NCI-H69 (cell line): ENCODE measurements around the gene KIF12.

Source experiments
- DNase-seq: peaks from one replicate; lab custom pipeline; 2025; lab: John Stamatoyannopoulos, UW

The KIF12 gene

GRCh38 chr9:114123031-114123977, 24.2 kb upstream of the KIF12 start:
- DNase-seq = no peak

- no peak for DNase-seq
Measured at GRCh38 chr9:114122136-114123027, 23.3 kb upstream of the KIF12 start.

GRCh38 chr9:114121227-114122135, 22.4 kb upstream of the KIF12 start:
- no peak for DNase-seq

GRCh38 chr9:114120192-114121014, 21.3 kb upstream of the KIF12 start:
- DNase-seq = no peak

GRCh38 chr9:114119242-114120191, 20.4 kb upstream of the KIF12 start:
- DNase-seq = no peak

- DNase-seq = peak; percentile 33
Measured at GRCh38 chr9:114117996-114118830, 19.1 kb upstream of the KIF12 start.

- DNase-seq = no peak
Measured at GRCh38 chr9:114117614-114117995, 18.5 kb upstream of the KIF12 start.

GRCh38 chr9:114116126-114116747, 17.1 kb upstream of the KIF12 start:
- no peak for DNase-seq

- DNase-seq = no peak
Measured at GRCh38 chr9:114115654-114116125, 16.6 kb upstream of the KIF12 start.

- DNase-seq = no peak
Measured at GRCh38 chr9:114114364-114114763, 15.3 kb upstream of the KIF12 start.

- DNase-seq = peak; percentile 10
Measured at GRCh38 chr9:114112778-114113584, 13.9 kb upstream of the KIF12 start.

- no peak for DNase-seq
Measured at GRCh38 chr9:114112325-114112724, 13.2 kb upstream of the KIF12 start.

- DNase-seq = no peak
Measured at GRCh38 chr9:114110180-114110579, 11.1 kb upstream of the KIF12 start.

GRCh38 chr9:114109124-114109523, 10.0 kb upstream of the KIF12 start:
- no peak for DNase-seq

- DNase-seq = peak; percentile 75
Measured at GRCh38 chr9:114108016-114108833, 9.1 kb upstream of the KIF12 start.

- DNase-seq = no peak
Measured at GRCh38 chr9:114107286-114108001, 8.4 kb upstream of the KIF12 start.
